Upper lobe of right lung (tissue), 1 donor: ENCODE data around the gene TMC6. TPM values are rescaled to one million over a fixed set of nuclear protein-coding genes. Genes with fewer than 3 reads are reported as not detected.

ENCODE experiments used
- ATAC-seq: fragments of 200-7000 bp; cut with Tn5 transposase; one replicate; pipeline ENCODE4 v1.9.1; 2020; ENCODE audit warnings: mild to moderate bottlenecking, moderate library complexity
- DNase-seq: peaks from one replicate; pipeline ENCODE4 v3.0.0-alpha.2; 2020
- H3K27ac ChIP-seq: fragments of 200-600 bp; one replicate; pipeline ENCODE4 v1.8.0; 2022
- H3K27me3 ChIP-seq: fragments of 200-600 bp; one replicate; pipeline ENCODE4 v1.8.0; 2022; ENCODE audit warnings: mild to moderate bottlenecking
- H3K36me3 ChIP-seq: fragments of 200-600 bp; one replicate; pipeline ENCODE4 v1.8.0; 2022
- H3K4me1 ChIP-seq: fragments of 200-600 bp; one replicate; pipeline ENCODE4 v1.8.0; 2022
- H3K4me3 ChIP-seq: fragments of 200-600 bp; one replicate; pipeline ENCODE4 v1.8.0; 2022; ENCODE audit warnings: mild to moderate bottlenecking
- H3K9me3 ChIP-seq: fragments of 200-600 bp; one replicate; pipeline ENCODE4 v1.8.0; 2022
- CTCF ChIP-seq: fragments of 200-600 bp; IDR thresholded peaks from one replicate; pipeline ENCODE4 v1.8.0; 2022; ENCODE audit warnings: antibody characterized with exemption
- intact Hi-C: fragments of 100-400 bp; cut with DNase I; formaldehyde crosslinking; loops from one replicate; pipeline ENCODE4 v1.11.0; 2022
- total RNA-seq: library from RNA; stranded (reverse); fragmentation: NEBNext Ultra II Directional; extraction: Animal tissue kit (Norgen Biotek cat#: 25700); gene quantifications from one replicate; pipeline ENCODE4 v1.2.1, GENCODE V29; 2021
- donor health status: DM: no; HTN: yes; CAD: no; lungs with severe emphysema.

The TMC6 gene
- total RNA-seq, 1 donor from 2014 or later: 176 TPM

GRCh38 chr17:78168903-78169793 lies 40.6 kb upstream of the TMC6 start:
- Histone ChIP-seq H3K36me3 (peaks cover 26% of the 10 kb centered on the region), H3K27me3 (no peaks in the 10 kb centered on the region), H3K9me3 (no peaks in the 10 kb centered on the region), H3K4me1 (peaks cover 51% of the 10 kb centered on the region), H3K4me3 (peak overlapping the region; percentile 85), H3K27ac (peak overlapping the region; percentile 84)
- DNase-seq: peak; percentile 86
- TF ChIP-seq CTCF: no peak
- intact Hi-C loops: no loop called here
- peak; percentile 51 for ATAC-seq

- H3K36me3 ChIP-seq: peaks cover 26% of the 10 kb centered on the region
These were observed 39.8 kb upstream of the TMC6 start, which contains the start of gene SYNGR2 for GRCh38 chr17:78168242-78168902. SYNGR2 (plus strand) TSS chr17:78168581; CDS start chr17:78168617, 36 bp downstream.

GRCh38 chr17:78166416-78166815 lies 37.9 kb upstream of the TMC6 start:
- H3K27me3 ChIP-seq: no peaks in the 10 kb centered on the region

More at GRCh38 chr17:78168242-78168902, 39.8 kb upstream of the TMC6 start, which contains the start of gene SYNGR2:
- H3K27ac ChIP-seq: peak within 1 kb of the TSS; percentile 84
- peaks cover 43% of the 10 kb centered on the region for H3K4me1 ChIP-seq
- no peaks in the 10 kb centered on the region for H3K27me3 ChIP-seq
- intact Hi-C loops: no loop called here
- ATAC-seq (peak; percentile 88), DNase-seq (peak; percentile 95)
- H3K4me3 ChIP-seq: peak within 1 kb of the TSS; percentile 85
- no peaks in the 10 kb centered on the region for H3K9me3 ChIP-seq
- TF ChIP-seq CTCF: no peak

GRCh38 chr17:78164748-78165607 lies 36.4 kb upstream of the TMC6 start:
- intact Hi-C loops: no loop called here
- no peak for TF ChIP-seq CTCF
- ATAC-seq: no peak

More at GRCh38 chr17:78166416-78166815, 37.9 kb upstream of the TMC6 start:
- intact Hi-C loops: no loop called here
- Histone ChIP-seq H3K36me3 (peaks cover 9% of the 10 kb centered on the region), H3K9me3 (no peaks in the 10 kb centered on the region), H3K4me1 (peaks cover 23% of the 10 kb centered on the region), H3K27ac (no peak overlapping the region), H3K4me3 (no peak overlapping the region)
- no peak for ATAC-seq
- TF ChIP-seq CTCF: no peak
- no peak for DNase-seq

More at GRCh38 chr17:78164748-78165607, 36.4 kb upstream of the TMC6 start:
- Histone ChIP-seq H3K27ac (no peak overlapping the region), H3K9me3 (no peaks in the 10 kb centered on the region), H3K4me3 (no peak overlapping the region), H3K36me3 (no peaks in the 10 kb centered on the region), H3K4me1 (peaks cover 11% of the 10 kb centered on the region), H3K27me3 (no peaks in the 10 kb centered on the region)
- no peak for DNase-seq
